NCI-H1092 treated with DMSO at 0.1 percent for 48 hours (cell line): Measurements from ENCODE around the gene PRDM7.
"Not testable (repeated sequence)": the region's sequence is repeated elsewhere in the genome, so short reads cannot be mapped to it uniquely, and the experiment has no call there.

Source experiments
- DNase-seq: peaks from one replicate; lab custom pipeline; 2025; lab: John Stamatoyannopoulos, UW

The PRDM7 gene

GRCh38 chr16:90077240-90077756 lies at the start of gene PRDM7:
Gene PRDM7 (minus strand): TSS chr16:90077331. CDS start chr16:90075910, 1,421 bp downstream.
- peak; percentile 98 for DNase-seq

- DNase-seq = not testable (repeated sequence)
These were observed 44.7 kb upstream of the PRDM7 start for GRCh38 chr16:90121846-90122245.

- DNase-seq = not testable (repeated sequence)
These were observed 30.5 kb upstream of the PRDM7 start for GRCh38 chr16:90107617-90108016.

GRCh38 chr16:90107060-90107459 lies 29.9 kb upstream of the PRDM7 start:
- not testable (repeated sequence) for DNase-seq

- not testable (repeated sequence) for DNase-seq
These were observed 29.1 kb upstream of the PRDM7 start for GRCh38 chr16:90106271-90106670.

GRCh38 chr16:90104725-90105124 lies 27.6 kb upstream of the PRDM7 start:
- DNase-seq = not testable (repeated sequence)

- DNase-seq = not testable (repeated sequence)
These were observed 25.2 kb upstream of the PRDM7 start for GRCh38 chr16:90102086-90102884.

- DNase-seq = not testable (repeated sequence)
These were observed 24.2 kb upstream of the PRDM7 start for GRCh38 chr16:90101332-90101731.

- not testable (repeated sequence) for DNase-seq
These were observed 23.7 kb upstream of the PRDM7 start for GRCh38 chr16:90100790-90101189.

- not testable (repeated sequence) for DNase-seq
These were observed 23.1 kb upstream of the PRDM7 start for GRCh38 chr16:90100229-90100628.

GRCh38 chr16:90098936-90099335 lies 21.8 kb upstream of the PRDM7 start:
- not testable (repeated sequence) for DNase-seq

GRCh38 chr16:90097010-90097684 lies 20.0 kb upstream of the PRDM7 start:
- not testable (repeated sequence) for DNase-seq

- DNase-seq = not testable (repeated sequence)
These were observed 17.7 kb upstream of the PRDM7 start for GRCh38 chr16:90094791-90095190.

GRCh38 chr16:90094296-90094695 lies 17.2 kb upstream of the PRDM7 start:
- DNase-seq = not testable (repeated sequence)

- DNase-seq = not testable (repeated sequence)
These were observed 16.7 kb upstream of the PRDM7 start for GRCh38 chr16:90093799-90094198.

GRCh38 chr16:90092781-90093180 lies 15.7 kb upstream of the PRDM7 start:
- DNase-seq = not testable (repeated sequence)

- DNase-seq = no peak
These were observed 7.3 kb upstream of the PRDM7 start for GRCh38 chr16:90084215-90084950.

- no peak for DNase-seq
These were observed 6.0 kb upstream of the PRDM7 start for GRCh38 chr16:90083139-90083538.

GRCh38 chr16:90081606-90081970 lies 4.5 kb upstream of the PRDM7 start:
- no peak for DNase-seq

GRCh38 chr16:90078579-90078895 lies 1.4 kb upstream of the PRDM7 start:
- no peak for DNase-seq

GRCh38 chr16:90077757-90078578 lies 837 bp upstream of the PRDM7 start:
- peak; percentile 72 for DNase-seq
